Spinal cord (tissue), 10 donors: Measurements from ENCODE around the gene FATE1. TPM values are rescaled to one million over a fixed set of nuclear protein-coding genes. Genes with fewer than 3 reads are reported as not detected.

Experiments used
- DNase-seq, 6 donors: peaks; one replicate each; pipeline versions ENCODE4 v3.0.0 to v3.0.0-alpha.2; 2013 to 2015; ENCODE audit warnings: low spot score in 6 of 6, low read depth in 4 of 6
- H3K27ac ChIP-seq: one replicate; pipeline ENCODE4 v1.5.1; 2013; ENCODE audit warnings: low read depth, low read length, control low read depth
- H3K27me3 ChIP-seq: one replicate; pipeline ENCODE4 v1.6.1; 2013; ENCODE audit warnings: low read length; ENCODE audit not compliant: control insufficient read depth, insufficient read depth
- H3K36me3 ChIP-seq: one replicate; pipeline ENCODE4 v1.6.1; 2013; ENCODE audit warnings: low read length; ENCODE audit not compliant: control insufficient read depth, insufficient read depth
- H3K4me1 ChIP-seq: one replicate; pipeline ENCODE4 v1.6.1; 2013; ENCODE audit warnings: low read length; ENCODE audit not compliant: control insufficient read depth, insufficient read depth
- H3K4me3 ChIP-seq: one replicate; pipeline ENCODE4 v1.5.1; 2013; ENCODE audit warnings: low read depth, low read length, control low read depth
- H3K9me3 ChIP-seq: one replicate; pipeline ENCODE4 v1.6.1; 2013; ENCODE audit warnings: low read length; ENCODE audit not compliant: control insufficient read depth, insufficient read depth
- WGBS: methylation state at CpG from one replicate; pipeline ENCODE4 v1.1.5; 2013; ENCODE audit warnings: missing lambda C conversion rate; ENCODE audit not compliant: insufficient coverage; 5-methylcytosine and 5-hydroxymethylcytosine counted together
- polyA plus RNA-seq, 2 donors: library from polyadenylated mRNA; unstranded; fragments of 120-200 nt; gene quantifications; one replicate each; pipeline ENCODE4 v1.2.1, GENCODE V29; 2013; ENCODE audit not compliant: insufficient read length in 2 of 2
- total RNA-seq, 2 donors: library from RNA; depleted of rRNA in 1 of 2; stranded (reverse); fragments of 120-200 nt in 1 of 2; fragments of >200 nt in 1 of 2; gene quantifications; one replicate each; pipeline versions ENCODE4 v1.2.3 to v1.2.4, GENCODE V29; 2013 to 2014
- donor health status: healthy.

The FATE1 gene
- total and polyA plus RNA-seq, 4 donors, result 0.15 to 0.39 TPM; not detected in 2

DNA sequence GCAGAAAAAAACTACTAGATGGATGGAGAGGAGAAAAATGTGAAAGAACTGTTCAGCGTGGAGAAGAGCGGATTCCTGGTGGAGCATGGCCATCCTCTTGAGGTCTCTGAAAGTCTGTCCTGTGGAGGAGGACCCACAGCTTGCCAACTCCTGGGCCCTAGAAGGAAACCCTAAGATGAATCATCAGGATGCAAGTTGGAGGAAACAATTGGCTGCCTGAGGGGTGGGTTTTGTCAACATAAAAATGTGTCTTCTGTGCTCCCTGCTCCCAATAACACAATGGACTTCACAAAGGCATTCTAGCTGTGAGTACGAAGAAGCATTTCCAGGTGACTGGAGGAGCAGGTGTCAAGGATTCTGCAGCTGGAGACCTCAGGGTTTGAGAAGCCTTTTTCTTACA is 55.9 kb downstream of the FATE1 start:
- Histone ChIP-seq H3K4me3 (no peak overlapping the region), H3K27ac (no peak overlapping the region), H3K27me3 (no peaks in the 10 kb centered on the region), H3K4me1 (peaks cover 3% of the 10 kb centered on the region), H3K9me3 (no peaks in the 10 kb centered on the region), H3K36me3 (no peaks in the 10 kb centered on the region)
- DNase-seq, result no peak
- WGBS, result 80% methylated on average over 3 of the region's 3 CpGs

Other genes starting within 250 kb of the FATE1 start
- under 1 TPM in 1 of 2 donors, not detected in 1; 0.10 TPM for gene PASD1, start 152.4 kb upstream of the FATE1 start, total RNA-seq
- gene PASD1, start 152.4 kb upstream of the FATE1 start, polyA plus RNA-seq, result under 1 TPM in 1 of 2 donors, not detected in 1; 0.08 TPM
- 1 to 10 TPM; 4.4 to 7.7 TPM for gene PRRG3, start 20.6 kb upstream of the FATE1 start, total RNA-seq
- 10 to 100 TPM; 10.3 to 16.0 TPM for gene PRRG3, start 20.6 kb upstream of the FATE1 start, polyA plus RNA-seq
- gene CNGA2, start 18.7 kb downstream of the FATE1 start, total RNA-seq, result not detected
- not detected for gene CNGA2, start 18.7 kb downstream of the FATE1 start, polyA plus RNA-seq
- not detected for gene MAGEA4, start 196.9 kb downstream of the FATE1 start, total RNA-seq
- not detected for gene MAGEA4, start 196.9 kb downstream of the FATE1 start, polyA plus RNA-seq